MCF 10A (cell line): ENCODE results near the gene RAB36. TPM values are rescaled to one million over a fixed set of nuclear protein-coding genes. Genes with fewer than 3 reads are reported as not detected.

Source experiments
- BruUV-seq: library from RNA; stranded (reverse); fragments of 400-500 nt; replicated peaks from 2 replicates; lab custom pipeline; 2021; lab: Mats Ljungman, UMichigan
- CTCF ChIA-PET: fragments of 300-600 bp; sonication (Branson Sonifier 250); formaldehyde crosslinking; extraction: SDS; loops from one replicate; lab custom pipeline; 2021; ENCODE audit warnings: antibody characterized with exemption, inconsistent platforms; lab: Yijun Ruan, JAX
- POLR2A ChIA-PET: fragments of 300-600, 350-650 bp; sonication (Branson Sonifier 250); formaldehyde crosslinking; extraction: SDS; loops from one replicate; lab custom pipeline; 2020; ENCODE audit warnings: antibody characterized with exemption, inconsistent platforms; lab: Yijun Ruan, JAX
- DNase-seq: peaks from one replicate; pipeline ENCODE4 v3.0.0-alpha.2; 2018; ENCODE audit not compliant: unreplicated experiment
- H3K27ac Mint-ChIP-seq: one replicate; pipeline ENCODE4 v1.8.0; 2022; ENCODE audit warnings: mild to moderate bottlenecking, low read depth, mixed read lengths; ENCODE audit not compliant: unreplicated experiment
- H3K27me3 Mint-ChIP-seq: one replicate; pipeline ENCODE4 v1.8.0; 2022; ENCODE audit warnings: mixed read lengths; ENCODE audit not compliant: insufficient read depth, unreplicated experiment
- H3K36me3 Mint-ChIP-seq: one replicate; pipeline ENCODE4 v1.8.0; 2022; ENCODE audit warnings: mild to moderate bottlenecking, moderate library complexity, mixed read lengths; ENCODE audit not compliant: insufficient read depth, unreplicated experiment
- H3K4me1 Mint-ChIP-seq: one replicate; pipeline ENCODE4 v1.8.0; 2022; ENCODE audit warnings: mixed read lengths; ENCODE audit not compliant: insufficient read depth, unreplicated experiment
- H3K4me3 Mint-ChIP-seq: one replicate; pipeline ENCODE4 v1.8.0; 2022; ENCODE audit warnings: mild to moderate bottlenecking, moderate library complexity, mixed read lengths; ENCODE audit not compliant: unreplicated experiment
- H3K9me3 Mint-ChIP-seq: one replicate; pipeline ENCODE4 v1.8.0; 2022; ENCODE audit warnings: mixed read lengths; ENCODE audit not compliant: unreplicated experiment
- CTCF ChIP-seq: fragments of 200-600 bp; IDR thresholded peaks from one replicate; pipeline ENCODE4 v1.8.0; 2022; ENCODE audit warnings: antibody characterized with exemption, mild to moderate bottlenecking; ENCODE audit not compliant: unreplicated experiment
- intact Hi-C: fragments of 100-400 bp; cut with micrococcal nuclease; formaldehyde crosslinking; loops from 2 replicates; pipeline ENCODE4 v1.14.1; 2022
- total RNA-seq: library from RNA; stranded (reverse); gene quantifications from 2 replicates; pipeline ENCODE4 v1.2.3, GENCODE V29; 2022

RAB36 gene
- total RNA-seq, 1 experiment from 2014 or later: 8.5 TPM

DNA sequence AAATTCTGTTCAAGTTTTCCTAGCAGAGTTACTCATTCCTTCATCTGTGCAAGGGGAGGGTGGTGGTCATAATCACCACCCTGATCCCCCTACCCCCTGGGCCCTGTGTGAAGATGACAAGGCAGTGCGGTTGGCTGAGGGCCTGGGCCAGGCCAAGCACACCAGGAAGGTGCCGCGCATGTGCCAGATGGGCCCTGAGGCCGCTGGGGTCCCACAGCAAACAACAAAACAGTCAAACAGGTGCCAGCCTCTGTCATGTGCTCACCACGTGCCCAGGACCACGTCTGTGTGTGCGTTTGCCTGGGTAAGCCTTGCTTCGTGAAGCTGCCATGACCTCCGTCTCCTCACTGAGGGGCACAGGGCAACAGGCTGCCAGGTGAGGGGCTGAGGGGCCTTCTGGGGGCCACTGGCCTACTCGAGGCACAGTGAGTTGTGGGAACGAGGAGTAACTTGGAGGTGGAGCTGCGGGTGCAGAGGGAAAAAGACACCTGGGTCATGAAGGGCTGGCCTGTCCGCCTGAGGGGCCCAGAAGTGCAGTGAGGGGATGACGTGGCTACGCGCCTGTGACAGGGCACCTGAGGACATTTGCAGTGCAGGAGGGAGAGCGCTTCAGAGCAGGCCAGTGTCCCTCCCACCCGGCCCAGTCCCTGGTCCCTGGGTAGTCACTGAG is 29.3 kb upstream of the RAB36 start:
- TF ChIP-seq CTCF: no peak
- no peak overlapping the region for H3K4me3 Mint-ChIP-seq
- ChIA-PET CTCF (no interaction called here), POLR2A (no interaction called here)
- no peak for DNase-seq
- BruUV-seq: no TSS peak
- H3K4me1 Mint-ChIP-seq: no peaks in the 10 kb centered on the region
- no peak overlapping the region for H3K27ac Mint-ChIP-seq
- H3K27me3 Mint-ChIP-seq: no peaks in the 10 kb centered on the region
- no peaks in the 10 kb centered on the region for H3K36me3 Mint-ChIP-seq
- H3K9me3 Mint-ChIP-seq: no peaks in the 10 kb centered on the region
- intact Hi-C loops: no loop called here

GRCh38 chr22:23116506-23117263 is 28.6 kb upstream of the RAB36 start:
- H3K27ac Mint-ChIP-seq: no peak overlapping the region
- H3K9me3 Mint-ChIP-seq: no peaks in the 10 kb centered on the region
- ChIA-PET CTCF (interaction anchor here (0.7 kb wide), 1 partner anchor 58 kb away, joined by 3 read pairs; no protein-coding TSS in a partner anchor), POLR2A (no interaction called here)
- intact Hi-C loops: no loop called here
- no peak for TF ChIP-seq CTCF
- H3K27me3 Mint-ChIP-seq: no peaks in the 10 kb centered on the region
- H3K36me3 Mint-ChIP-seq: no peaks in the 10 kb centered on the region
- BruUV-seq: no TSS peak
- DNase-seq: no peak
- no peaks in the 10 kb centered on the region for H3K4me1 Mint-ChIP-seq
- H3K4me3 Mint-ChIP-seq: no peak overlapping the region

- Mint-ChIP-seq H3K4me1 (no peaks in the 10 kb centered on the region), H3K27ac (no peak overlapping the region), H3K4me3 (no peak overlapping the region), H3K9me3 (no peaks in the 10 kb centered on the region), H3K36me3 (no peaks in the 10 kb centered on the region), H3K27me3 (peaks cover 3% of the 10 kb centered on the region)
- CTCF ChIA-PET: interaction anchor here (0.6 to 1.1 kb wide), 3 partner anchors 57 to 159 kb away, joined by 3 to 4 read pairs (median 3); no protein-coding TSS in a partner anchor
- intact Hi-C loops: no loop called here
- no peak for DNase-seq
- POLR2A ChIA-PET: no interaction called here
- no peak for TF ChIP-seq CTCF
- BruUV-seq: no TSS peak
These were observed 28.0 kb upstream of the RAB36 start for GRCh38 chr22:23117275-23117674.
